Sigmoid colon (tissue), 7 donors: ENCODE results near the gene SGCD. TPM values are rescaled to one million over a fixed set of nuclear protein-coding genes. Genes with fewer than 3 reads are reported as not detected.

Experiments used
- DNase-seq: peaks from one replicate; pipeline ENCODE4 v3.0.0-alpha.2; 2019
- H3K27ac ChIP-seq, 4 donors: fragments of 200-600 bp; sonication (generic); one replicate each; pipeline ENCODE4 v1.5.1; 2016 to 2019; ENCODE audit warnings: mild to moderate bottlenecking in 1 of 4
- H3K27me3 ChIP-seq, 3 donors: fragments of 200-600 bp; sonication (generic); one replicate each; pipeline ENCODE4 v1.5.1; 2019; ENCODE audit warnings: mild to moderate bottlenecking in 1 of 3
- H3K36me3 ChIP-seq, 4 donors: fragments of 200-600 bp; sonication (generic); one replicate each; pipeline ENCODE4 v1.5.1; 2016 to 2019
- H3K4me1 ChIP-seq, 4 donors: fragments of 200-600 bp; sonication (generic); one replicate each; pipeline ENCODE4 v1.5.1; 2017 to 2019
- H3K4me3 ChIP-seq, 4 donors: fragments of 200-600 bp; sonication (generic); one replicate each; pipeline ENCODE4 v1.5.1; 2017 to 2019; ENCODE audit warnings: mild to moderate bottlenecking in 2 of 4, moderate library complexity in 1 of 4
- H3K9me3 ChIP-seq, 4 donors: fragments of 200-600 bp in 3 of 4; sonication (generic) in 3 of 4; one replicate each; pipeline versions ENCODE4 v1.5.1 to v1.6.1; 2013 to 2019
- EP300 ChIP-seq, 4 donors: sonication (generic); formaldehyde crosslinking; IDR thresholded peaks; one replicate each; pipeline ENCODE4 v1.6.1; 2017; ENCODE audit warnings: antibody characterized with exemption in 4 of 4
- POLR2A ChIP-seq, 2 donors: fragments of 450-650 bp; IDR thresholded peaks; one replicate each; pipeline ENCODE4 v1.6.1; 2016; ENCODE audit warnings: antibody characterized with exemption in 2 of 2, mild to moderate bottlenecking in 2 of 2, moderate library complexity in 2 of 2
- POLR2AphosphoS5 ChIP-seq, 4 donors: sonication (generic); formaldehyde crosslinking; IDR thresholded peaks; one replicate each; pipeline ENCODE4 v1.6.1; 2017; ENCODE audit warnings: antibody characterized with exemption in 4 of 4
- WGBS, 2 donors: extraction: QIAGEN DNeasy Blood & Tissue Kit; methylation state at CpG; one replicate each; pipeline ENCODE4 v1.1.7; 2013; 5-methylcytosine and 5-hydroxymethylcytosine counted together
- intact Hi-C: fragments of 100-400 bp; cut with DNase I; formaldehyde crosslinking; loops from one replicate; pipeline ENCODE4 v1.15.1; 2023
- polyA plus RNA-seq, 3 donors: library from polyadenylated mRNA; stranded (reverse); fragments of 200-250 nt; gene quantifications; one replicate each; pipeline ENCODE4 v1.2.3, GENCODE V29; 2013
- total RNA-seq, 4 donors: library from RNA; depleted of rRNA; stranded (reverse); fragments of >200 nt; gene quantifications; one replicate each; pipeline ENCODE4 v1.1.0, GENCODE V29; 2016
- TF ChIP-seq, protein P1 (sequence below), 4 experiments: fragments of 450-650 bp in 3 of 4; fragments of 200-600 bp in 1 of 4; IDR thresholded peaks; one replicate each; pipeline ENCODE4 v1.5.1; 2016 to 2019; ENCODE audit warnings: antibody characterized with exemption in 4 of 4, mild to moderate bottlenecking in 3 of 4, moderate library complexity in 2 of 4
- donor health status: healthy with polysubstance abuse.
- donor health status: Bipolar disorder and iron deficiency.
- donor health status: healthy.

Gene SGCD
- total and polyA plus RNA-seq, 7 donors: under 0.01 to 34.3 (median 8.2) TPM

DNA sequence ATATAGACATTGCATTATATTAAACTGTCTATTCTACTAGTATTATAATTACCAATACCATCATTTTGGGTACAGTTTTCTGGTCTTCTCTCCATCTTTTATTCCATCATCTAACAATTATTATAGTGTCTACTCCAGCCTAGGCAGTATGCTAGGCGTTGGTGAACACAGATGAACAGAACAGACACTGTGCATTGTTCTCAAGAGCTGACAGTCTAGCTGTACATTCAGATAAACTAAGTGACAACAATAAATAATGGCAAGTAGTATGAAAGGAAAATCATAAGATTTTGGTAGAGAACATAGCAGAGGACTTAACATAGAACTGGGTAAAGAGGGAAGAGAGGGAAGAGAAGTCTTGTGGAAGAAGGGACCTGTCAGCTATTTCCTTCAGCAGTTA is 12.5 kb upstream of the SGCD start:
- no peak for DNase-seq
- H3K36me3 ChIP-seq: no peaks in the 10 kb centered on the region
- intact Hi-C loops: no loop called here
- H3K27me3 ChIP-seq: no peaks in the 10 kb centered on the region
- no peaks in the 10 kb centered on the region for H3K4me1 ChIP-seq
- no peak overlapping the region for H3K4me3 ChIP-seq
- no peak overlapping the region for H3K27ac ChIP-seq
- H3K9me3 ChIP-seq: no peaks in the 10 kb centered on the region
- TF ChIP-seq POLR2A (IDR thresholded peaks at IDR 0.05): no peak
- TF ChIP-seq EP300 (IDR thresholded peaks at IDR 0.05): no peak
- TF ChIP-seq POLR2AphosphoS5 (IDR thresholded peaks at IDR 0.05): no peak
- TF ChIP-seq, protein P1, sequence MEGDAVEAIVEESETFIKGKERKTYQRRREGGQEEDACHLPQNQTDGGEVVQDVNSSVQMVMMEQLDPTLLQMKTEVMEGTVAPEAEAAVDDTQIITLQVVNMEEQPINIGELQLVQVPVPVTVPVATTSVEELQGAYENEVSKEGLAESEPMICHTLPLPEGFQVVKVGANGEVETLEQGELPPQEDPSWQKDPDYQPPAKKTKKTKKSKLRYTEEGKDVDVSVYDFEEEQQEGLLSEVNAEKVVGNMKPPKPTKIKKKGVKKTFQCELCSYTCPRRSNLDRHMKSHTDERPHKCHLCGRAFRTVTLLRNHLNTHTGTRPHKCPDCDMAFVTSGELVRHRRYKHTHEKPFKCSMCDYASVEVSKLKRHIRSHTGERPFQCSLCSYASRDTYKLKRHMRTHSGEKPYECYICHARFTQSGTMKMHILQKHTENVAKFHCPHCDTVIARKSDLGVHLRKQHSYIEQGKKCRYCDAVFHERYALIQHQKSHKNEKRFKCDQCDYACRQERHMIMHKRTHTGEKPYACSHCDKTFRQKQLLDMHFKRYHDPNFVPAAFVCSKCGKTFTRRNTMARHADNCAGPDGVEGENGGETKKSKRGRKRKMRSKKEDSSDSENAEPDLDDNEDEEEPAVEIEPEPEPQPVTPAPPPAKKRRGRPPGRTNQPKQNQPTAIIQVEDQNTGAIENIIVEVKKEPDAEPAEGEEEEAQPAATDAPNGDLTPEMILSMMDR (IDR thresholded peaks at IDR 0.05): no peak
- 22 to 62% methylated on average over 1 of the region's 1 CpG for WGBS, 2 donors

DNA sequence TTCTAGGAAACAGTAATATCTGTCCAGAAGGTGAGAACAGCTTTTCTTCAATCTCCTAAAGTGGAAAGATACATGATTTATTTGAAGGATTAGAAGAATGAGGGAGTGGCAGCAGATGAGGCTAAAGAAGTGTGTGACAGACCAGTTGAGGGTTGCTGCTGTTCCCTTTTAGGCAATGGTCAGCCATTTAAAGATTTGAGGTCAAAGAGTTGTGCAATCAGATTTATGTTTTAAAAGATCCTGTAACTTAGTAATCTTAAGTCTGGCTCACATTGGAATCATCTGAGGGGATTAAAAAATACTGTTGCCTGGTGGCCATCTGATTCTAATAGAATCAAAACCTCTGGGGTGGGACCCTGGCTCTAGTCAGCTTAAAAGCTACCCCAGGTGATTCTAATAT is 4.3 kb upstream of the SGCD start:
- DNase-seq: no peak
- TF ChIP-seq POLR2A (IDR thresholded peaks at IDR 0.05): no peak
- TF ChIP-seq POLR2AphosphoS5 (IDR thresholded peaks at IDR 0.05): no peak
- TF ChIP-seq, protein P1 (IDR thresholded peaks at IDR 0.05): no peak
- no peak for TF ChIP-seq EP300 (IDR thresholded peaks at IDR 0.05)
- H3K36me3 ChIP-seq: no peaks in the 10 kb centered on the region
- intact Hi-C loops: loop anchor here (10.0 kb wide), 1 partner anchor 272 kb away; no protein-coding TSS in a partner anchor
- H3K27me3 ChIP-seq: no peaks in the 10 kb centered on the region
- H3K4me3 ChIP-seq: no peak overlapping the region
- no peak overlapping the region for H3K27ac ChIP-seq
- no peaks in the 10 kb centered on the region for H3K9me3 ChIP-seq
- H3K4me1 ChIP-seq: peaks cover 0 to 21% (median 17%) of the 10 kb centered on the region in 4 donors

DNA sequence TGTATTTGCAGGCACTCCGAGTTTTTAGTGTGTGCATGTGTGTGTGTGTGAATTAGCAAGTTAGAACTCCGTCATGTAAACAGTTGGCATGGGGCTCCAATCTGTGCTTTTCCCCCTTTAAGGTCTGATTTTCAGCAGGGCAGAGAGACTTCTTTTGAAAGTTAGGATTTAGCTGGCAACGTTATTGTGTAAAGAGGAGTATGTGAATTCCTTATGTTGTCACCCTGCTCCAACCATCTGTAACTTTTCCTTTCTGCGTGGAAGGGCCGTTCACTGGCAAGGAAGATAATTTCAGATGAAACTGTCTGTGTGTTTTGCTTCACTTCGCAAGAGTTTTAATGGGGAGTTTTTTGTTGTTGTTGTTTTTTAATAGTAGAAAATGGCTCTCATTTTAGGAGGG is 332 bp downstream of the SGCD start:
- intact Hi-C loops: loop anchor here (5.0 to 10.0 kb wide), 2 partner anchors 170 to 268 kb away; no protein-coding TSS in a partner anchor
- no peak for DNase-seq
- peaks cover 0 to 39% (median 18%) of the 10 kb centered on the region in 4 donors for H3K4me1 ChIP-seq
- no peaks in the 10 kb centered on the region for H3K36me3 ChIP-seq
- TF ChIP-seq POLR2AphosphoS5 (IDR thresholded peaks at IDR 0.05) (no peak), POLR2A (IDR thresholded peaks at IDR 0.05) (no peak), EP300 (IDR thresholded peaks at IDR 0.05) (no peak)
- TF ChIP-seq, protein P1 (IDR thresholded peaks at IDR 0.05): no peak
- H3K27me3 ChIP-seq: no peaks in the 10 kb centered on the region
- peak overlapping the region; percentile 34 to 60 (median 54) for H3K4me3 ChIP-seq
- 56 to 60% methylated on average over 6 of the region's 6 CpGs for WGBS, 2 donors
- no peaks in the 10 kb centered on the region for H3K9me3 ChIP-seq
- H3K27ac ChIP-seq: peak overlapping the region; percentile 79 to 87 (median 83)

DNA sequence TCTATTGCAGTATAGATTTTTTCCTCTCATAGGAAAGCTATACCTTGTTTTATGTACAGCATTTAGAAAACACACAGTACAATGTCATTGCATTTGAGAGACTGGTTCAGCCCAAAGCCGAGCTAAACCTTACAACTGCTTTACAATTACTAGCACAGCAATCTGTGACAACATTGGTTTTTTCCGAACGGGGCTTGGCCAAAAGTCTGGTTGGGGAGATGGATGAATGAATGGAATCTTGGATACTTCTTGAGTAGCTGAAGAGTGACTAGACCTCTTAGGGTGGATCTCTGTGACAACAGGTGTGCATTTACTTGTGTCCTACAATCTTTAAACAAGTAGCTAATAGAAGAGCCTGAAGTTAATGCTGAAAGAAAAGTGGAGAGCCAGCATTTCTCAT is 1.2 kb downstream of the SGCD start:
- TF ChIP-seq, protein P1 (IDR thresholded peaks at IDR 0.05): no peak
- TF ChIP-seq EP300 (IDR thresholded peaks at IDR 0.05): no peak
- no peak for DNase-seq
- no peaks in the 10 kb centered on the region for H3K9me3 ChIP-seq
- intact Hi-C loops: loop anchor here (5.0 to 10.0 kb wide), 2 partner anchors 169 to 267 kb away; no protein-coding TSS in a partner anchor
- peak overlapping the region; percentile 34 to 60 (median 54) for H3K4me3 ChIP-seq
- H3K27ac ChIP-seq: peak overlapping the region; percentile 79 to 87 (median 83)
- H3K36me3 ChIP-seq: no peaks in the 10 kb centered on the region
- WGBS, 2 donors: 72 to 85% methylated on average over 3 of the region's 3 CpGs
- H3K4me1 ChIP-seq: peaks cover 0 to 39% (median 18%) of the 10 kb centered on the region in 4 donors
- H3K27me3 ChIP-seq: no peaks in the 10 kb centered on the region

DNA sequence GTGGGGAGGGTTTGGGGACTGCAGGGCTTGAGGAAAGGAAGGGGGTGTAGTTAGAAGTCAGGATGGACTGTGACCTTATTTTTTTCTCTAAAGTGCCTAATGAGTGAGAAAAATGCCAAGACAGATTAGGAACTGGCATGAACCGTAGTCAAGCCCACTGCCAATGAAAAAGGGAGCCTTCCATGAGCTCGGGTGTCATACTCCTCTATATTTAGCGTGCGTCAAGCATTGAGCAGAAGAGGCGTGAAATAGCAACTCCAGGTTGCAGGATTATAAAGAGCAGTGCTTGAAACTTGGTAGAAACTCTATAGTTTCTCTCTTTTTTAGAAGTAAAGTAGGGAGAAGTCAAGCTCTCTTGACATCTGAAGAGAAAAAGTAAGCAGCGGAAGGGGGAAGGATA is 1.8 kb downstream of the SGCD start:
- peak overlapping the region in 3 of 4 donors; percentile 83 to 87 (median 83) for H3K27ac ChIP-seq
- 79 to 86% methylated on average over 6 of the region's 6 CpGs for WGBS, 2 donors
- no peak for DNase-seq
- H3K4me1 ChIP-seq: peaks cover 0 to 39% (median 18%) of the 10 kb centered on the region in 4 donors
- H3K27me3 ChIP-seq: no peaks in the 10 kb centered on the region
- intact Hi-C loops: loop anchor here (5.0 to 10.0 kb wide), 2 partner anchors 169 to 266 kb away; no protein-coding TSS in a partner anchor
- no peaks in the 10 kb centered on the region for H3K9me3 ChIP-seq
- H3K4me3 ChIP-seq: peak overlapping the region in 3 of 4 donors; percentile 51 to 60 (median 57)
- H3K36me3 ChIP-seq: no peaks in the 10 kb centered on the region
- TF ChIP-seq POLR2A (IDR thresholded peaks at IDR 0.05) (no peak), EP300 (IDR thresholded peaks at IDR 0.05) (no peak), POLR2AphosphoS5 (IDR thresholded peaks at IDR 0.05) (no peak)
- TF ChIP-seq, protein P1 (IDR thresholded peaks at IDR 0.05): no peak
